CD4-positive, alpha-beta T cell (primary cell): ENCODE measurements around the gene MTSS2. TPM values are rescaled to one million over a fixed set of nuclear protein-coding genes. Genes with fewer than 3 reads are reported as not detected.

Experiments
- ATAC-seq: fragments of 200-7000 bp; cut with Tn5 transposase; one replicate; pipeline ENCODE4 v1.10.0; 2022; ENCODE audit warnings: mild to moderate bottlenecking; ENCODE audit not compliant: poor library complexity
- CTCF ChIA-PET: fragments of 350-600 bp; sonication (Branson Sonifier 250); formaldehyde crosslinking; loops from one replicate; lab custom pipeline; 2021; ENCODE audit warnings: antibody characterized with exemption, inconsistent platforms; lab: Charles Lee
- POLR2A ChIA-PET: fragments of 350-600 bp; sonication (Branson Sonifier 250); formaldehyde crosslinking; loops from one replicate; lab custom pipeline; 2021; ENCODE audit warnings: antibody characterized with exemption, inconsistent platforms; lab: Charles Lee
- DNase-seq, 14 experiments: peaks; one replicate each; pipeline ENCODE4 v3.0.0-alpha.2; 2013 to 2020; ENCODE audit warnings: mixed read lengths in 2 of 14
- H3K27ac ChIP-seq, 2 donors: one replicate each; pipeline versions ENCODE4 v1.5.1 to v1.7.0; 2013; ENCODE audit warnings: low read length in 2 of 2, low read depth in 1 of 2, mild to moderate bottlenecking in 1 of 2
- H3K27me3 ChIP-seq, 2 experiments: 1 replicate in 1 of 2; 2 replicates in 1 of 2; pipeline versions ENCODE4 v1.6.1 to v1.7.0; 2013; ENCODE audit warnings: low read length in 2 of 2, control low read depth in 1 of 2, mild to moderate bottlenecking in 1 of 2, moderate library complexity in 1 of 2; ENCODE audit not compliant: insufficient read depth in 2 of 2, control insufficient read depth in 1 of 2
- H3K36me3 ChIP-seq: one replicate; pipeline ENCODE4 v1.6.1; 2013; ENCODE audit warnings: low read length, control low read depth; ENCODE audit not compliant: insufficient read depth
- H3K4me1 ChIP-seq: one replicate; pipeline ENCODE4 v1.6.1; 2013; ENCODE audit warnings: low read length, control low read depth; ENCODE audit not compliant: insufficient read depth
- H3K4me3 ChIP-seq: one replicate; pipeline ENCODE4 v1.5.1; 2013; ENCODE audit warnings: mild to moderate bottlenecking, low read length, moderate library complexity
- H3K9me3 ChIP-seq, 2 experiments: 1 replicate in 1 of 2; 2 replicates in 1 of 2; pipeline versions ENCODE4 v1.6.1 to v1.7.0; 2013; ENCODE audit warnings: low read length in 2 of 2, mild to moderate bottlenecking in 2 of 2, control low read depth in 1 of 2, moderate library complexity in 1 of 2; ENCODE audit not compliant: control insufficient read depth in 1 of 2, insufficient read depth in 1 of 2
- H3K27ac Mint-ChIP-seq: one replicate; pipeline ENCODE4 v1.8.0; 2020; ENCODE audit warnings: mixed read lengths
- H3K27me3 Mint-ChIP-seq: one replicate; pipeline ENCODE4 v1.8.0; 2021; ENCODE audit warnings: mixed read lengths
- H3K36me3 Mint-ChIP-seq: one replicate; pipeline ENCODE4 v1.8.0; 2021; ENCODE audit warnings: low read depth, mixed read lengths
- H3K4me1 Mint-ChIP-seq: one replicate; pipeline ENCODE4 v1.8.0; 2021; ENCODE audit warnings: low read depth, mixed read lengths
- H3K4me3 Mint-ChIP-seq: one replicate; pipeline ENCODE4 v1.8.0; 2020; ENCODE audit warnings: mild to moderate bottlenecking, mixed read lengths
- H3K9me3 Mint-ChIP-seq: one replicate; pipeline ENCODE4 v1.8.0; 2020; ENCODE audit warnings: mixed read lengths
- CTCF ChIP-seq: fragments of 200-600 bp; IDR thresholded peaks from one replicate; pipeline ENCODE4 v1.8.0; 2022; ENCODE audit warnings: antibody characterized with exemption, mild to moderate bottlenecking
- intact Hi-C, 2 experiments: fragments of 100-400 bp; cut with DNase I in 1 of 2; cut with micrococcal nuclease in 1 of 2; formaldehyde crosslinking; loops; one replicate each; pipeline versions ENCODE4 v1.15.1 to v1.9.0; 2023 to 2025; cut with DNase I, micrococcal nuclease
- total RNA-seq, 174 experiments: library from RNA in 2 of 174; stranded (reverse) in 2 of 174; gene quantifications; one replicate each; pipeline ENCODE4 v1.2.3 and lab custom pipeline; 2021 to 2026

MTSS2 gene
- total RNA-seq, 2 experiments from 2014 or later = 15.4 to 16.4 TPM

GRCh38 chr16:70698901-70699300 is 13.0 kb upstream of the MTSS2 start:
- POLR2A ChIA-PET = no interaction called here
- Mint-ChIP-seq H3K4me1 (peaks cover 35% of the 10 kb centered on the region), H3K27ac (peak overlapping the region; percentile 59), H3K27me3 (no peaks in the 10 kb centered on the region), H3K4me3 (no peak overlapping the region), H3K36me3 (peaks cover 13% of the 10 kb centered on the region), H3K9me3 (no peaks in the 10 kb centered on the region)
- no peak for TF ChIP-seq CTCF
- no peak overlapping the region for H3K27ac ChIP-seq
- H3K36me3 ChIP-seq = peaks cover 10% of the 10 kb centered on the region
- peaks cover 20% of the 10 kb centered on the region for H3K4me1 ChIP-seq
- H3K9me3 ChIP-seq = peaks cover 0 to 5% of the 10 kb centered on the region in 2 experiments
- no peak for ATAC-seq
- no peak overlapping the region for H3K4me3 ChIP-seq
- H3K27me3 ChIP-seq = no peaks in the 10 kb centered on the region
- CTCF ChIA-PET = no interaction called here
- no peak for DNase-seq
- intact Hi-C loops = loop anchor here in 1 of 2 experiments (5.0 kb wide), 1 partner anchor 38 kb away; no protein-coding TSS in a partner anchor

- no peaks in the 10 kb centered on the region for H3K27me3 Mint-ChIP-seq
- DNase-seq (no peak), ATAC-seq (no peak)
- Histone ChIP-seq H3K9me3 (peaks cover 0 to 5% of the 10 kb centered on the region in 2 experiments), H3K36me3 (peaks cover 10% of the 10 kb centered on the region), H3K27me3 (no peaks in the 10 kb centered on the region), H3K27ac (no peak overlapping the region), H3K4me3 (no peak overlapping the region), H3K4me1 (peaks cover 20% of the 10 kb centered on the region)
- no peak for TF ChIP-seq CTCF
- H3K36me3 Mint-ChIP-seq = peaks cover 13% of the 10 kb centered on the region
- H3K4me3 Mint-ChIP-seq = no peak overlapping the region
- intact Hi-C loops = loop anchor here in 1 of 2 experiments (5.0 kb wide), 1 partner anchor 40 kb away; no protein-coding TSS in a partner anchor
- H3K4me1 Mint-ChIP-seq = peaks cover 35% of the 10 kb centered on the region
- ChIA-PET CTCF (no interaction called here), POLR2A (interaction anchor here (1.3 kb wide), 1 partner anchor 40 kb away, joined by 6 read pairs; no protein-coding TSS in a partner anchor)
- peak overlapping the region; percentile 87 for H3K27ac Mint-ChIP-seq
- H3K9me3 Mint-ChIP-seq = no peaks in the 10 kb centered on the region
Observed at GRCh38 chr16:70697594-70698170, 11.8 kb upstream of the MTSS2 start.

- peaks cover 35% of the 10 kb centered on the region for H3K4me1 Mint-ChIP-seq
- peaks cover 10% of the 10 kb centered on the region for H3K36me3 ChIP-seq
- no peak for TF ChIP-seq CTCF
- peak overlapping the region; percentile 87 for H3K27ac Mint-ChIP-seq
- intact Hi-C loops = loop anchor here in 1 of 2 experiments (5.0 kb wide), 1 partner anchor 40 kb away; no protein-coding TSS in a partner anchor
- no peaks in the 10 kb centered on the region for H3K9me3 Mint-ChIP-seq
- peaks cover 13% of the 10 kb centered on the region for H3K36me3 Mint-ChIP-seq
- H3K4me3 Mint-ChIP-seq = peak overlapping the region; percentile 58
- no peak overlapping the region for H3K4me3 ChIP-seq
- no peaks in the 10 kb centered on the region for H3K27me3 ChIP-seq
- CTCF ChIA-PET = no interaction called here
- no peak overlapping the region for H3K27ac ChIP-seq
- POLR2A ChIA-PET = interaction anchor here (1.3 kb wide), 1 partner anchor 40 kb away, joined by 6 read pairs; no protein-coding TSS in a partner anchor
- H3K4me1 ChIP-seq = peaks cover 20% of the 10 kb centered on the region
- DNase-seq = peak in 3 of 14 experiments; percentile 20 to 24 (median 22)
- peaks cover 0 to 5% of the 10 kb centered on the region in 2 experiments for H3K9me3 ChIP-seq
- H3K27me3 Mint-ChIP-seq = no peaks in the 10 kb centered on the region
- peak; percentile 78 for ATAC-seq
Observed at GRCh38 chr16:70696952-70697593, 11.2 kb upstream of the MTSS2 start.
